Forelimb muscle (tissue), 1 donor: ENCODE data around the gene DENND4A. TPM values are rescaled to one million over a fixed set of nuclear protein-coding genes. Genes with fewer than 3 reads are reported as not detected.
"Not testable (repeated sequence)": the region's sequence is repeated elsewhere in the genome, so short reads cannot be mapped to it uniquely, and the experiment has no call there.

Experiments used
- DNase-seq: peaks from one replicate; pipeline ENCODE4 v3.0.0-alpha.2; 2013; ENCODE audit warnings: low read depth
- polyA plus RNA-seq: library from polyadenylated mRNA; unstranded; fragments of 120-200 nt; gene quantifications from one replicate; pipeline ENCODE4 v1.2.1, GENCODE V29; 2013; ENCODE audit not compliant: insufficient read length

The DENND4A gene
- polyA plus RNA-seq, 1 donor = 12.1 TPM

- DNase-seq = no peak
Measured at GRCh38 chr15:65789105-65789504, 3.0 kb downstream of the DENND4A start.

- DNase-seq = no peak
Measured at GRCh38 chr15:65787260-65787659, 4.8 kb downstream of the DENND4A start.

GRCh38 chr15:65785151-65785550 is 6.9 kb downstream of the DENND4A start:
- no peak for DNase-seq

GRCh38 chr15:65783872-65784271 is 8.2 kb downstream of the DENND4A start:
- no peak for DNase-seq

GRCh38 chr15:65782096-65782495 is 10.0 kb downstream of the DENND4A start:
- DNase-seq = no peak

GRCh38 chr15:65778701-65779100 is 13.4 kb downstream of the DENND4A start:
- not testable (repeated sequence) for DNase-seq

- no peak for DNase-seq
Measured at GRCh38 chr15:65778269-65778668, 13.8 kb downstream of the DENND4A start.

- no peak for DNase-seq
Measured at GRCh38 chr15:65777843-65778242, 14.2 kb downstream of the DENND4A start.

- DNase-seq = no peak
Measured at GRCh38 chr15:65777053-65777452, 15.0 kb downstream of the DENND4A start.

GRCh38 chr15:65773386-65774111 is 18.5 kb downstream of the DENND4A start:
- DNase-seq = no peak

GRCh38 chr15:65772930-65773329 is 19.2 kb downstream of the DENND4A start:
- DNase-seq = no peak

GRCh38 chr15:65771870-65772269 is 20.2 kb downstream of the DENND4A start:
- no peak for DNase-seq

GRCh38 chr15:65769482-65769881 is 22.6 kb downstream of the DENND4A start:
- DNase-seq = no peak

GRCh38 chr15:65767895-65768294 is 24.2 kb downstream of the DENND4A start:
- no peak for DNase-seq

GRCh38 chr15:65767264-65767595 is 24.9 kb downstream of the DENND4A start:
- DNase-seq = no peak

GRCh38 chr15:65766422-65767263 is 25.4 kb downstream of the DENND4A start:
- no peak for DNase-seq

GRCh38 chr15:65765106-65765505 is 27.0 kb downstream of the DENND4A start:
- no peak for DNase-seq

- no peak for DNase-seq
Measured at GRCh38 chr15:65762914-65763787, 28.9 kb downstream of the DENND4A start.

- DNase-seq = no peak
Measured at GRCh38 chr15:65762399-65762798, 29.7 kb downstream of the DENND4A start.

- DNase-seq = no peak
Measured at GRCh38 chr15:65761210-65761926, 30.7 kb downstream of the DENND4A start.

GRCh38 chr15:65759441-65759840 is 32.7 kb downstream of the DENND4A start:
- no peak for DNase-seq

- DNase-seq = no peak
Measured at GRCh38 chr15:65758242-65758641, 33.9 kb downstream of the DENND4A start.
